ENCODE data around the gene PDCD11.

The PDCD11 gene

DNA sequence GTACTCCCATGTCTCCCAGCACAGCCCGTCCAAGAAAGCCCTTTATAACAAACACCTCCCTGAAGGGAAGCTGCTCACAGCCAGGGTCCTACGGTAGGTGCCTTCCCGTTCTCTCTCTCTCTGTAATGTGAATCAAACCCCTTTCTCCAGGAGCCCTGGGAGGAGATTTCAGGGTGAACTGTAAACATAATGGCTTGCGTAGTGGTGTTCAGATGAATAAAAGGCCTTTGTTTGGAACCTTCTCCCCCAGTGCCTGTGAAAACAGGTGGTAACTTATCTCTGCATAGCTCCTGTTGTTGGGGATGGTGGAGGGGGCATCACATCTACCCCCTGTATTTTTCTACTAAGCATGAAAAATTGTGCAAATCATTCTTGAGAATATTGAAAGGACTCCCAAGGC lies 43.4 kb downstream of the PDCD11 start:
- TF ChIP-seq, protein P1, sequence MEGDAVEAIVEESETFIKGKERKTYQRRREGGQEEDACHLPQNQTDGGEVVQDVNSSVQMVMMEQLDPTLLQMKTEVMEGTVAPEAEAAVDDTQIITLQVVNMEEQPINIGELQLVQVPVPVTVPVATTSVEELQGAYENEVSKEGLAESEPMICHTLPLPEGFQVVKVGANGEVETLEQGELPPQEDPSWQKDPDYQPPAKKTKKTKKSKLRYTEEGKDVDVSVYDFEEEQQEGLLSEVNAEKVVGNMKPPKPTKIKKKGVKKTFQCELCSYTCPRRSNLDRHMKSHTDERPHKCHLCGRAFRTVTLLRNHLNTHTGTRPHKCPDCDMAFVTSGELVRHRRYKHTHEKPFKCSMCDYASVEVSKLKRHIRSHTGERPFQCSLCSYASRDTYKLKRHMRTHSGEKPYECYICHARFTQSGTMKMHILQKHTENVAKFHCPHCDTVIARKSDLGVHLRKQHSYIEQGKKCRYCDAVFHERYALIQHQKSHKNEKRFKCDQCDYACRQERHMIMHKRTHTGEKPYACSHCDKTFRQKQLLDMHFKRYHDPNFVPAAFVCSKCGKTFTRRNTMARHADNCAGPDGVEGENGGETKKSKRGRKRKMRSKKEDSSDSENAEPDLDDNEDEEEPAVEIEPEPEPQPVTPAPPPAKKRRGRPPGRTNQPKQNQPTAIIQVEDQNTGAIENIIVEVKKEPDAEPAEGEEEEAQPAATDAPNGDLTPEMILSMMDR (conservative IDR thresholded peaks at IDR 0.05; ENCODE audit: low read depth, low read length), result no peak
- DNase-seq (ENCODE audit: low read depth), result no peak
- H3K4me3 ChIP-seq (ENCODE audit: low read length), result no peak overlapping the region

DNA sequence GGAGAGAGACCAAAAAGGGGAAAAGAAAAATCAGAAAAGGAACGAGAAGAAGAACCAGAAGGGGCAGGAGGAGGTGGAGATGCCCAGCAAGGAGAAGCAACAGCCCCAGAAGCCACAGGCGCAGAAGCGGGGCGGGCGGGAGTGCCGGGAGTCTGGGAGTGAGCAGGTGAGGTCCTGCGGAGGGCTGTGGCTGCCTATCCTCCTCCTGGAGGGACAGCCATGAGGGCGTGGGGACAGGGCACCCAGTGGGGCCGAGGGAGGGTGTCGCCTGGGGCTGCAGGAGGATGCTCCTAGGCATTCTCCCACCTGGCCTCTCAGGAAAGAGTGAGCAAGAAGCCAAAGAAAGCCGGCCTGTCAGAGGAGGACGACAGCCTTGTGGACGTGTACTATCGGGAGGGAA lies 44.0 kb downstream of the PDCD11 start:
- DNase-seq (ENCODE audit: low read depth), result no peak
- TF ChIP-seq, protein P1 (conservative IDR thresholded peaks at IDR 0.05; ENCODE audit: low read depth, low read length), result no peak
- no peak overlapping the region for H3K4me3 ChIP-seq (ENCODE audit: low read length)

DNA sequence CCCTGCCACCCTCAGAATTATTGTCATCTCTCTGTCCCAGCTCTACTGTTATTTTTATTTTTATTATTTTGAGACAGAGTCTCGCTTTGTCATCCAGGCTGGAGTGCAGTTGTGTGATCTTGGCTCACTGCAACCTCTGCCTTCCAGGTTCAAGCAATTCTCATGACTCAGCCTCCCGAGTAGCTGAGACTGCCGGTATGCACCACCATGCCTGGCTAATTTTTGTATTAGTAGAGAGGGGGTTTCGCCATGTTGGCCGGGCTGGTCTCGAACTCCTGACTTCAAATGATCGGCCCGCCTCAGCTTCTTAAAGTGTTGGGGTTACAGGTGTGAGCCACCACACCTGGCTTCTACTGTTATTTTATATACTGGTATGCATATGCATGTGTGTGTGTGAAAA lies 44.8 kb downstream of the PDCD11 start:
- no peak overlapping the region for H3K4me3 ChIP-seq (ENCODE audit: low read length)
- TF ChIP-seq, protein P1 (conservative IDR thresholded peaks at IDR 0.05; ENCODE audit: low read depth, low read length), result no peak
- DNase-seq (ENCODE audit: low read depth), result no peak

DNA sequence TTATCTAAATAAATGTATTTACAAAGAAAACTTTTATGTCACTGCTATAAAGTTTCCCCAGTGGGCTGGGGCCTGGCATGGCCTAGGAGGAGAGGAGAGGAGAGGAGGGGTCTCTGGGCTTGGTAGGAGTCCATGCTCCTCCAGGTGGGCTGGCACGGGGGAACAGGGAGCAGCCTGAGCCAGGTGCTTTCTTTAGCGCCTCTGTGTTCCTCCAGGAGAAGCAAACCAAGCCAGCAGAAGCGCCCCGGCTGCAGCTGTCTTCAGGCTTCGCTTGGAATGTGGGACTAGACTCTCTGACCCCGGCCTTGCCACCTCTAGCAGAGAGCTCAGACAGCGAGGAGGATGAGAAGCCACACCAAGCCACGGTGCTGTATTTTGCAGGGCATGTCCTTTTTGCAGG lies 45.2 kb downstream of the PDCD11 start:
- TF ChIP-seq, protein P1 (conservative IDR thresholded peaks at IDR 0.05; ENCODE audit: low read depth, low read length), result no peak
- no peak overlapping the region for H3K4me3 ChIP-seq (ENCODE audit: low read length)
- no peak for DNase-seq (ENCODE audit: low read depth)

DNA sequence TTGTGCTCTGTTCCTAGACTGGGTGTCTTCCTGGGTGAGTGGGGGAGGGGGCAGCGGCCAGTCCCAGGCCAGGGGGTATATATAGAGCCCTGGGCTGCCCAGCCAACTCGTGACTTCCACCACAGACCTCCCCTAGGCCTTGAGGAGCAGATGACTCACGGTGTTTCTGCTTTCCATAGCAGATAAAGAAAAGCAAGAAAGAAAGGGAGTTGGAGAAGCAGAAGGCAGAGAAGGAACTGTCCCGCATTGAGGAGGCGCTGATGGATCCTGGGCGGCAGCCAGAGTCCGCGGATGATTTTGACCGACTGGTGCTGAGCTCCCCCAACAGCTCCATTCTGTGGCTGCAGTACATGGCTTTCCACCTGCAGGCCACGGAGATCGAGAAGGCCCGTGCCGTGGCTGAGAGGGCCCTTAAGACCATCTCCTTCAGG lies 45.6 kb downstream of the PDCD11 start:
- TF ChIP-seq, protein P1 (conservative IDR thresholded peaks at IDR 0.05; ENCODE audit: low read depth, low read length), result no peak
- DNase-seq (ENCODE audit: low read depth), result no peak
- no peak overlapping the region for H3K4me3 ChIP-seq (ENCODE audit: low read length)

DNA sequence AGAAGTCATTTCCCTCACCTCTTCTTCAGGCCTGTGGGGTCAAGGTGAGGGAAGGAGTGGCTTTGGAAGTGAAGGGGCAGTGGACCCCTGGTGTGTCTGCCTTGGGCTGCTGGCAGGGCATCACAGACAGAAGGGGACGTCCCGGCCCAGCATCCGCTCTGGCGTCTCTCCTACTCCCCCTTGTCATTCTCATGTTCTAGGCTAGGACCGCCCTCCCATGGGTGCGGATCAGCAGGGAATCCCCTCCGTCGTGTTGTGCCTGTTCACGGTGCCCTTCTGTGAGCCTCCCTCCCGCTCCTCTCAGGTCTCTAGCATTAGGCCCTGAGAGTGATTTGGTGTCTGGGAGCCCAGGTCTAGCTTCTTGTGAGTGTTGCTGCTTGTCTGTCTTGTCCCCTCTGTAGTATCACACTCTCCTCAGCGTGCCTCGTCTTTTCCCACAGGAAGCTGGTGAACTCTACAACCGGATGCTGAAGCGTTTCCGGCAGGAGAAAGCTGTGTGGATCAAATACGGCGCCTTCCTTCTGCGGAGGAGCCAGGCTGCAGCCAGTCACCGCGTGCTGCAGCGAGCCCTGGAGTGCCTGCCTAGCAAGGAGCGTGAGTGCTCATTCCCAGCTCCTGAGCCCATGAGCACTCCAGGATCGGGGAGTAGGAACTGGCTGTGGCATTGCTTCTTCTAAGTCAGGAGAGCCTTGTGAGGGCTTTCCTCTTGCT lies 47.2 kb downstream of the PDCD11 start:
- TF ChIP-seq, protein P1 (conservative IDR thresholded peaks at IDR 0.05; ENCODE audit: low read depth, low read length), result no peak
- no peak for DNase-seq (ENCODE audit: low read depth)

DNA sequence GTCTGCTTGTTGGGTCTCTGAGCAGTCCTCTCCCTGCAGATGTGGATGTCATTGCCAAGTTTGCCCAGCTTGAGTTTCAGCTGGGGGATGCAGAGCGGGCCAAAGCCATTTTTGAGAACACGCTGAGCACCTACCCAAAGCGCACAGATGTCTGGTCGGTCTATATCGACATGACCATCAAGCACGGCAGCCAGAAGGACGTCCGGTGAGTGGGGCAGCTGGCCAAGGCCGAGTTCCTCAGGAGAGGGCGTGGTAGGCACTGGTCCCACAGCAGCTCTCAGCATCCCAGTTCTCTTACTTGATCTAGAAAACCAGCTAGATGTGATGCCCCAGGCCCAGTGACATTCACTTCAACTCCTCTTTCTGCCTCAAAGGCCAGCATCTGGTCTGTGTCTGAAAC lies 48.1 kb downstream of the PDCD11 start:
- no peak for DNase-seq (ENCODE audit: low read depth)
- TF ChIP-seq, protein P1 (conservative IDR thresholded peaks at IDR 0.05; ENCODE audit: low read depth, low read length), result no peak
- no peak overlapping the region for H3K4me3 ChIP-seq (ENCODE audit: low read length)

More for the DNA sequence above, 47.2 kb downstream of the PDCD11 start:
- H3K4me3 ChIP-seq (ENCODE audit: low read length), result no peak overlapping the region
